Ovary (tissue), 3 donors: ENCODE data around the gene SYK.

Source experiments
- CTCF ChIP-seq, 3 donors: fragments of 450-650 bp in 2 of 3; fragments of 200-600 bp in 1 of 3; IDR thresholded peaks; one replicate each; pipeline versions ENCODE4 v1.5.1 to v1.8.0; 2016 to 2022; ENCODE audit warnings: antibody characterized with exemption in 3 of 3, mild to moderate bottlenecking in 1 of 3
- POLR2A ChIP-seq: fragments of 450-650 bp; IDR thresholded peaks from one replicate; pipeline ENCODE4 v1.6.1; 2017; ENCODE audit warnings: antibody characterized with exemption, mild to moderate bottlenecking, moderate library complexity
- donor health status: DM: no; HTN: no; CAD: no.

GRCh38 chr9:90914196-90914595, 112.6 kb downstream of the SYK start:
- TF ChIP-seq CTCF (IDR thresholded peaks at IDR 0.05) = no peak
- TF ChIP-seq POLR2A = no peak
